C1 segment of cervical spinal cord (tissue), 14 donors: Measurements from ENCODE around the gene PRRC1.
"Not testable (repeated sequence)": the region's sequence is repeated elsewhere in the genome, so short reads cannot be mapped to it uniquely, and the experiment has no call there.

Source experiments
- DNase-seq, 14 donors: peaks; one replicate each; lab custom pipeline; 2025; lab: John Stamatoyannopoulos, UW

PRRC1 gene

DNA sequence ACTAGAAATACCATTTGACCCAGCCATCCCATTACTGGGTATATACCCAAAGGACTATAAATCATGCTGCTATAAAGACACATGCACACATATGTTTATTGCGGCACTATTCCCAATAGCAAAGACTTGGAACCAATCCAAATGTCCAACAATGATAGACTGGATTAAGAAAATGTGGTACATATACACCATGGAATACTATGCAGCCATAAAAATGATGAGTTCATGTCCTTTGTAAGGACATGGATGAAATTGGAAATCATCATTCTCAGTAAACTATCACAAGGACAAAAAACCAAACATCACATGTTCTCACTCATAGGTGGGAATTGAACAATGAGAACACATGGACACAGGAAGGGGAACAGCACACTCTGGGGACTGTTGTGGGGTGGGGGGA lies 27.8 kb downstream of the PRRC1 start:
- not testable (repeated sequence) for DNase-seq

DNA sequence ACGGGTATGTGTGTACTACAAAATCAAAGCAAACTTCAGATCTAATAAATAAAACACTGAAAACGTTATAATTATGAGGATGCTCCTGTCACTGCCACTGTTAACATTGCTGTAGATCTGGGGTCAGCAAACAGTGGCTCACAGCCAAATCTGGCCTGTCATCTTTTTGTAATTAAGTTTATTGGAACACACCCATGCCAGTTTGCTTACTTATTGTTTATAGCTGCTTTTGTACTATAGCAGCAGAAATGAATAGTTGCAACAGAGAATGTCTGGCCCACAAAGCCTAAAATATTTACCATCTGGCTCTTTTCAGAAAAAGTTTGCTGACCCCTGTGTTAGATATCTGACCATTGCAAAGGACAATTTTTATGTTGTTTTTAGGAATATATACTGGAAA lies 32.1 kb downstream of the PRRC1 start:
- no peak for DNase-seq

DNA sequence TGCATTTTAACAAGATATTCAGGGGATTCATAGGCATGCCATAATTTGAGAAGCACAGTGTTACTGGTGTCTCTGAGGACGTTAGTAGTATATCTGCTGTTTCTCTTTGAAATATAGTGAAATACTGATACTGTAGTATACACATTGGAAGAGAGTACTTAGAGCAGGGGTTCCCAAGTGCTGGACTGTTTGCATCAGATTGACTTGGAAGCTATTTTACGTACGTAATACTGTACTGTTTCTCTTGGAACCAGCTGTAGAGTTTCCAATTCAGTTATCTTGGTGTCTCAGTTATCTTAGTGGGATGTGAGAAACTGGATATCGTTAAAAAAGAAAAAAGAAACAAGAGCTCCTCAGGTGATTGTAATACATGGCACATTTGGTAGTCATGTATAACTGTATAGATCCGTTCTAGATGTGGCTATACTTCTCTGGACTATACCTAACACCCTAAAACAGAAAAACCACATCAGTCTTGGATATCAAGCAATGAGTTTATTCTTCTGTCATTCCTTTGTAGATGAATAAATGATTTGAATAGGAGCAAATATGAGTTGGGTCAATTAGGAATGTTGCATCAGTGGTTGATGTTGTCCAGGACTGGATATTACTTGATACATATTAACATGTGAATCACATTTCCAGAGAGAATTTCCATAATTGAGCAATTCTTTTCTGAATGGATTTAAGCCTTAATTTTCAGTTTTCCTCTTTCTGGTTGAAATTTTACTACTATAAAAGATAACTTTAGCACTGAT lies 33.4 kb downstream of the PRRC1 start:
- no peak for DNase-seq

DNA sequence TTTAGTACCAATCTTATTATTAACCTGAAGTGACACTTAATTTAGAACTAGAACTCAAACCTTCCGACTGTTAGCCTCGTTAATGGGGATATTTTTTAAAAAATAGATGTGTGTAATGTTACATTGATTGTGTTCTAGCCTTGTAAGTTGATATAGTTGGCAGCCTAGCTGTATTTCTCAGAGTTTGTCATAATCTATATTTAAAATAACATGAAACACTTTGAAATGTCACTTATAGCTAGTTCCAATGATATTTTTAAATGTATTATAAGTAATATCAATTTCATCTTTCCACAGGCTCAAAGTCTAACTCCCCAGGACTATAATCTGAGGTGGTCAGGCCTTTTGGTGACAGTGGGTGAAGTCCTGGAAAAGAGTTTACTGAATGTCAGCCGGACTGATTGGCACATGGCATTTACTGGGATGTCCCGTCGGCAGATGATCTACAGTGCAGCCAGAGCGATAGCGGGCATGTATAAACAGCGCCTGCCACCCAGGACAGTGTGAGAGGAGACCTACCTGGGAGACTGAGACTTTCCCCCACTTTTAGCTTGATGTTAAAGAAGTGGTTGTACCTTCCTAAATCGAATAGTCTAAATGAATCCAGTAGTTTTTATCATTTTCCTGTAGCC lies 34.1 kb downstream of the PRRC1 start:
- DNase-seq = no peak

DNA sequence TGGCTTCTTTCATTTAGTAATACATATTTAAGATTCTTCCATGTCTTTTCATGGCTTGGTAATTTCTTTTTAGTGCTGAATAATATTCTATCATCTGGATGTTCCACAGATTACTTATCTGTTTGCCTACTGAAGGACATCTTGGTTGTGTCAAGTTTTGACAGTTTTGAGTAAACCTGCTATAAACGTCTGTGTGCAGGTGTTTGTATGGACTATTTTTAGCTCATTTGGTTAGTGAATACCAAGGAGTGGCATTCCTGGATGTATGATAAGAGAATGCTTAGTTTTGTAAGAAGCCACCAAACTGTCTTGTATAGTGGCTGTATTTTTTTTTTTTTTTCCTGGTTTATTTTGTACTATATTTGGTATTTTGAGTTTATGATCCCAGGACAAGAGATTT lies 38.4 kb downstream of the PRRC1 start:
- no peak for DNase-seq

DNA sequence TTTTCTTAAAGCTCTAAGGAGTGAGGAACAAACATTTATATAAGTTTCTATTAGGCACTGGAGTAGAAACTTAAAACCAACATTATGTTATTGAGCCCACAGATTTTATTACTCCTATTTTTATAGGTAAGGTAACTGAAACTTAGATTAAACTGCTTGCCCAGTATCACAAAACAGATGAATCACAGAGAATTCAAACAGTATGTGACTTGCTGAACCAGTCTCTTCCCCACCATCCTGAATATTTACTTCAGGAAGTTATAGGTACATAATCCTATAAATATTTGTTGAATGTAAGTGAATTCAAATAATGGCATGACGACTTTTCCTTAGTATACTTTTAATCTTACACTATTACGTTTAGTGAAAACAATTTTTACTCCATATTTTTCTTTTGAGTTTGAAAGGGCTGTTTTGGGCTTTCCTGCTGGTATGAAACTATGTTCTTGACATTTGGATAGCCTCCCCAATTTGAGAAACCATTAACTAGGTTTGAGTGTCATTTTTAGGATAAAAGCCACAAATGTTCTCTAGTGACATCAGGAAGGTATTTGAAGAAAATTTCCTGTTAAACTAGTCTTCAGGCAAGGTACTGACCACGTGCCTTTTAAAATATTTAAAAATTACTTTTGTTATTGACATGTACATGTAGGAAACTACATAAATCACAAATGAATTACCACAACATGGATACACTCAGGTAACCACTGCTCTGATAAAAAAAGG lies 39.3 kb downstream of the PRRC1 start:
- DNase-seq = no peak

DNA sequence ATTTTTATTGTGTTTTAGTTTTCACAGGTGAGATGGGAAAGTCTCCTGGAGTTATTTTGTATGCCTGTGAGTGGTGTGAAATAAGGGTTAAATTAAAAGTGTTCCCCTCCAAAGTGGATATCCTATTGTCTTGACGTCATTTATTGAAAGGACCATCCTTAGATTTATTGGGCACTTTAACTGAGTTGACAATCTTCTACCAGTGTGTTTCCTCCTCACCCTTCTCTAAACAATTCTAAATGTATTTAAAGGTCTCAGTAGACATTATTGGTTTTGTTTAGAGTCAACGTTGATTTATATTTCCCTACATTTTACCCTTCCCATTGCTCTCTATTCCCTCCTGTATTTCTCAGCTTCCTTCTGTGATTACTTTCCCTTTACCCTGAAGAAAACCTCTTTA lies 40.8 kb downstream of the PRRC1 start:
- no peak for DNase-seq

DNA sequence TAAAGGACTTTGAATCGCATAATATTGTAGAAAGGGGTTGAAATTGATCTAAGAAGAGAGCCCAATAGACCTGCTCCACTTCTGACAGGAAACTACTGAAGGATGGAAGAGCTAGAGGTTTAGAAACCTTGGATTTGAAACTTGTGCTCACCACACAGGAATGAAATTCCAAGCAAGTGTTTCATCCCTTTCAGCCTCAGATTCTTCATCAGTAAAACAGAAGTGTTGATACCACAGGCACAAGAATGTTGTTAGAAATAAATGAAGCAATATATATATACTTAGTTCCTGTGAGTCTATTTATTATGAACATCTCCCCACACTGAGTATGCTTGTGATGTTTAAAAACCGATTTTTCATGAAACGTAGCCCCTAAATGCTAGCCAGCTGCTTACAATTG lies 43.8 kb downstream of the PRRC1 start:
- no peak for DNase-seq

DNA sequence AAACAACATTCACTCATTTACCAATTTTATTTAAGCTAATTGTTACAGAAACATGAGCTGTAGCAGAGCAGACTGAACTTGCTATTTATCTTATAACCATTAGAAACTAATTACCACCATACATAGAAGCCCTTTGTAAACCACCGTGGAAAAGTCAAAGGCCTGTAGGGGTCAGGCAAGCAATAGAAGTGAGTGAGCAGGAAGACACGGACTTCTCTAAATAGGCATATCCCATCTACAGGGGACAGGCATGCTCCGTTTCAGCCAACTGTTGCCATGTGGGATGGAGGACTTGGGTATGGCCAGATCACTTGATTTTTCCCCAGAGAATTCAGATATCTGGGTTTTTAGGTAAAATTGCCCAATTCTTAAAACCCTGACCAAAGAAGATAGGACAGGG lies 44.8 kb downstream of the PRRC1 start:
- DNase-seq = peak in 1 of 14 donors; percentile 2

DNA sequence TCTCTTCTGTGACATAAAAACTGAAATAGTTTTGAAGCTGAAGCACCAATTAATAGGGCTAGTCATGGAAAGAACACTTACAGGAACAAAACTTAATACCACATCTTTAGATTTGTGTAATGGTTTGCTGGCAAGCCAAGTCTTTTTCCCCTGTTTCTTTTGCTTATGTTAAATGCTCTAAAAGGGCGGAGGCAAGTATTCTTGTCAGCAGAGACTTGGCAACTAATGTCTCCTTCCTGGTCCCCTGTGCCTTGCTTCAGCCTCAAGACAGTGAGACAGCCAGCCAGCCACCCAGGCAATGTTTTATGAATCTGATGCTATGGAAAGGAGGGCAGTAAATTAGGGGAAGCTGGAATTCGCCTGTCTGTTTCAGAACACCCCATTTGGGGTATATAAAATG lies 45.7 kb downstream of the PRRC1 start:
- DNase-seq = no peak

DNA sequence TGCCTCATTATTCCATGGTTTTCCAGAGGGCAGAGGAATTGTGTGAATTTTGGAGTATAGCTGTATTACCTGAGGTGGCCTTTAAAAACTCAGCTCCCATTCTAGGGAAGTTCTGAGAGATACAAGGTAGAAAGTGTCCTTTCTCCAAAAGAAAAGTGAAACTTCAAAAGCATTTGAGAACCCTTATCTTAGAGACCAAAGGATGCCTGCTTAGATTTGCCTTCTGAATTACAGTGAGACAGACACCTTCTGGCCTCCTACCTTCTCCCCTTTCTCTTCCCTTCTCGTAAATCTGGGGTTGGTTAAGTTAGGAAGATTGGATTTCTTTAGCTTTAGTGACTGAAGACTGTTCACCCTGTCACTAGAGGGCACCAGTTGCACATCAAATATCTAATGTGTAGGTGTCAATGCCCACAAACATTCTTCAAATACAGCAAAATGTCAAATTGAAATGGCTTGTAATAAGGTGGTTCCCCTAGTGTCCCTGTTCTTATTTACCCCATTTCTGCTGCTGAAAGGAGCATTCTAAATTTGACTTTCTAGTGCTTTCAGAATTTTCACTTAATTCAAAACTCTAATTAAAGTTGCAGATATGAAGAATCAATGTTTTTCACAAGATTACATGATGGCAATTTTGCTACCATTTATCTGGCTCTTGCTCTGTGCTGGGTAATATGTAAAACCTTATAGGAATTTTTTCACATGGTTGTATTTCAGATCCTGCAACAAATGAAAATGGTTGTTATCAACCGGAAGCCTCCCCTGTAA lies 46.7 kb downstream of the PRRC1 start:
- peak in 3 of 14 donors; percentile 3 to 26 (median 9) for DNase-seq

DNA sequence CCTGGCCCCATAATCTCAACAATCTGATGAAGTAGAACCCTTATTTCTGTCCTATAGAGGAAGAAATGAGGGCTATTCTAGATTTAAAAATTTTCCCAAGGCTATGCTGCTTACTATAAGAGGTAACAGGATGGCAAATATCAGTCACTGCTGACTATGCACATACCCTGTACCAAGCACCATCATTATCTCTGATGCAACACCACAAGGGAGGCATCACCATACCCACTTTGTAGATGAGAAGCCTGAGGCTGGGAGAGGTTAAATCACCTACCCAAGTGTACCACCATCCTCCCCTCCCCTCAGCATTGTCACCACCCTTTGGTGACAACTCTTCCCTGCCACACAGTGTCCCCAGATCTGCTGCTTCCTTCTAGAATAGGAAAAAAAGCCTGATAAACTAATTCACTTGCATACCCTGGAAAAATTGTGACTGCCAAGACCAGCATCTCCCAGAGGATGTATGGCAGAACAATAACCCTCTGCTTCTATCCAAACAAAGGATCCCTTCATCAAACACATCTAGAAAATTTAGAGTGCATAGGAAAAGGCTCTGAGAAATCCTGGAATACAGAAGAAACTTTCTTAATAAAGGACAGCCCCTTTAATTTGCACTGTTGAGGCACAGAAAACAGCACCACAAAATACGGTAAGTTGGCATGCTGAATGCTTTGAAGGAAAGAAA lies 48.3 kb downstream of the PRRC1 start:
- DNase-seq = no peak

DNA sequence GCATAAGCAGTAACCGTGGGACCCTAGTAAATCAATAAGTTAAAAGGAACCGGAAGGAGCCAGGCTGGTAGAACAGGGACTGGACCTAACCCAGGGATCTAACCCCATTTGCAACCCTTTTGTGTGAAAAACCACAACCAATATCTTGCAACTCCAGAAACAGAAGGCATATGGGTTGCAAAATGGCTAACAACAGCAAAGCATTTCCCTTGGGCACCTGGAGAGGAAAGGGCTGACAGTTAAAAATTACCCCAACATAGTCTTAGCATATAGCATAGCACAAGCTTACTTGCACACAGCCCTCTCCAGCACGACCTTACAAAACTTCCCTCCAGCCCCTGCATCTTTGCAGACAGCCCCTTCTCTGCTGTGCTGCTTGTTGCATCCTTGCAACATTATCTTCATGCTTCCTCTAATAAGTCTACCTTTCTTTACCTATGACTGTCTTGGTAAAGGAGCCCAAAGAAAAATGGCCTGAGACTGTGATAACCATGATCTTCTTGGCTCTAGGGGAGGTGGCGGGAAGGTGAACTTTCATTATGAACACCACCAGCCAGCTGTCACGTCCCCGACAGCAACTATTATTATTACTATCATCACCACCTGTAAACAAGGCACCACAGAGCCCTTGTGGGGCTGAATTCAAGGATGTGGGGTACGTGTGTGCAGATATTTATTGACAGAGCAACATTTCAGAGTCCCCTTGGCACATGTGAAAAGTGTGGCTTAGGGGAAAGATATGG lies 49.8 kb downstream of the PRRC1 start:
- no peak for DNase-seq

DNA sequence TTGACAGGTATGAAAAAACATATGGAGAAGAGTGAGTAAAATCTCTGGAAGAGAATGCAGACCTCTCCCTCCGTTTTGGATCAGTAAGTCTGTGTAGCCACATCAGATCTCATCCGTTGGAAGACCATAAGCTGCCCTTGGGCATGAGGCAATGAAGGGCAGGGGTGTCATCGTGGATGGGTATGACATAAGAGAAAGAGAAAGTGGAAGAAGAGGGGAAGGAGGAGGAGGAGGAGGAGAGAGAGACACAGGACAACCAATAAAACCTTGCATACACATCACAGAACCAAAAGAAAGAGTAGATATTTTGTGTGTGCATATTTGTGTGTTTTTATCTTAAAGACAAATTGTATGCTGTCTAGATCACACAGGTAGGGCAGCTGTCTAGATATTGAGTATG lies 50.7 kb downstream of the PRRC1 start:
- no peak for DNase-seq

DNA sequence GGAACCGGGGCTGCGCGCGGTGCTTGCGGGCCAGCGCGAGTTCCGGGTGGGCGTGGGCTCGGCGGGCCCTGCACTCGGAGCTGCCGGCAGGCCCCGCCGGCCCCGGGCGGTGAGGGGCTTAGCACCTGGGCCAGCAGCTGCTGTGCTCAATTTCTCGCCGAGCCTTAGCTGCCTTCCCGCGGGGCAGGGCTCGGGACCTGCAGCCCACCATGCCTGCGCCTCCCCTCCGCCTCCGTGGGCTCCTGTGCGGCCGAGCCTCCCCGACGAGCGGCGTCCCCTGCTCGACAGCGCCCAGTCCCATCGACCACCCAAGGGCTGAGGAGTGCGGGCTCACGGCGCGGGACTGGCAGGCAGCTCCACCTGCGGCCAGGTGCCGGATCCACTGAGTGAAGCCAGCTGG lies 52.0 kb downstream of the PRRC1 start:
- DNase-seq = not testable (repeated sequence)

DNA sequence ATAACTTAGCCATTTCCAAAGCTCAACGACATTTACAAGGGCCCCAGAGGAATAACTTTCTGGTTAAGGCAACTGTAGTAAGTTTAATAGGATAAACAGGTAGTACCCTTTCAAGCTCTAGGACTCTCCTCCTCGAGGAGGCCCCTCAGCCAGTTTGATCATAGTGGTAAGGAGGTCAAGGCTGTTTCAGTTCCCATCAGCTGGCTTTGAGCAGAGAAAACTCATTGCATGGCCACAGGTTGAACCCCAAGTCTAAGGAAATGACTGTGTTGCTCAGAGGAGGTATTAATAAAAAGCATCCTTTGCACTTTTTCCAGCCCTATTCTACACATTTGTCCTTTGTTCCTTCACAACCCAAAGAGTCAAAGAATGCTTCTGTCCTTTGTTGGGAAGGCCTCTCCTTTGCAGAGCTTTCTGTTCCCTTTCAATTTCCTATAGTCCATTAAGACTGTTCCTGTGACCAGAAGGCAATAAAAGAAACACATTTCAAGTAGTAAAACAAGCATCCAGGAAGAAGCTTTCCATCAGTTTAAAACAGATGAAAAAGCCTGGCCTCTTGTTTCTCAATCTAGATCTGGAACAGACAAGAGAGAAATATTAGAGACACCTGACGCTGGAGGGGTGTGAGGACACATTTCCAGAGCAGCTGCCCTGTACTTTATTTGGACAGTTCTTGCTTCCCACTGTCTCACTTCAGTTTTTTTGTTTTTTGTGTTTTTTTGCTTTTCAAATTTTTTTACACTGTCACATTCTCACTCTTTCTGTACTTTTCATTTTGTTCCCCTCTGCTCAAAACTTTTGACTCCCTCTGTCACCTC lies 54.1 kb downstream of the PRRC1 start:
- DNase-seq = no peak

DNA sequence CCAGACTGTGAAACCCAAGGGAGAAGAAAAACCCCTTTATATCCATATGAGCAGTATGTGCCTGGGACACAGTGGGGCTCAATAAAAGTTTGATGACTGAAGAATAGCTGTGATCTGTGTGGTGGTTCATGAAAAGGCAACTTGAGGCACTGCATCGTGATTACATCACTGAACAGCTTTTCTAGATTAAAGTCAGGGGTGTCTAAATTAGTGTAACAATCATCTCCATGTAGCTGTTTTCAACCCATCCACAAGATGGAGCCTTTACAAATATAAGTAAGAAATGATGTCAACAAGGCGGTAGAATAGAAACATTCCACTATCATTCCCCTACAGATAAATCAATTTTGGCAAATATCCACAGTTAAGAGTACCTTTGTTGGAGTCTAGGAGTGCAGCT lies 55.5 kb downstream of the PRRC1 start:
- DNase-seq = no peak

DNA sequence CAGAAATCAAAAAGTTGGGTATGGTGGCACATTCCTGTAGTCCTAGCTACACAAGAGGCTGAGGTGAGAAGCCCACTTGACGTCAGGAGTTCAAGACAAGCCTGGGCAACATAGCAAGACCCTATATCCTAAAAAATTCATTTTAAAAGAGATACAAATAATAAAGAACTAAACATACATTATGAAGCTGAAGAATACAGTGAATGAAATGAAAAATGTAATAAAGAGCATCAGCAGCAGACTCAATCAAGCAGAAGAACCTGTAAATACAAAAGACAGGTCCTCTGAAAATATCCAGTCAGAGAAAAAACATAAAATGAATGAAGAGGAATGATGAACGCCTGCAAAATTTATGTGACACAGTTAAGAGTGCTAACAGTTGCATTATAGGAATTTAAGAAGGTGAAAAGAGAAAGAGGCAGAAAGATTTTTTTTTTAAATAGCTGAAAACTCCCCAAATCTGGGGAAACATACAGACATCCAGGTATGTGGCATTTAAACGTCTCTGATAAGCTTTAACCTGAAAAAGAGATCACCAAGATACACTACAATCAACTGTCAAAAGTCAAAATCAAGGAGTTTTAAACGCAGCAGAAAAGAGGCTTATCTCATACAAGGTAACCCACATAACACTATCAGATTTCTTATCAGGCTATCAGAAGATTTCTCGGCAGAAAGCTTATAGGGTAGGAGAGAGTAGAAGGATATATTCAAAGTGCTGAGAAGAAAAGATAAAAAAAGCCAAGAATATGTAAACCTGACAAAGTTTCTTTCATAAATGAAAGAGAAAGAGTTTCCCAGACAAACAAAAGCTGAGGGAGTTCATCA lies 57.6 kb downstream of the PRRC1 start:
- DNase-seq = no peak

DNA sequence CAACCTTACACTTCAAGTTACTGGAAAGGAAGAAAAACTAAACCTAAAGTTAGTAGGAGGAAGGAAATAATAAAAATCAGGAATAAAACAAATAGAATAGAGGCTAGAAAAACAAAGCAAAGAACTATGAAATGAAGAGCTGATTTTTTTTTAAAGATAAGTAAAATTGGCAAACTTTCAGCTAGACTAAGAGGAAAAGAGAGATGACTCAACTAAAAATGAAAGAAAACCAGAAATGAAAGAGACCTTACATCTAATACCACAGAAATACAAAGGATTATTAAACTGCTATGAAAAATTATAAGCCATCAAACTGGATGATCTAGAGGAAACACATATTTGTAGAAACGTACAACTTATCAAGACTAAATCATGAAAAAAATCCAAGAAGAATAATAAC lies 60.0 kb downstream of the PRRC1 start:
- no peak for DNase-seq
